Ishikawa (cell line): ENCODE measurements around the gene RRP15.

Experiments
- CEBPB ChIP-seq: IDR thresholded peaks from 2 replicates; pipeline ENCODE4 v1.6.1; 2012
- EGR1 ChIP-seq: IDR thresholded peaks from 2 replicates; pipeline ENCODE4 v1.6.1; 2012
- EP300 ChIP-seq: IDR thresholded peaks from 2 replicates; pipeline ENCODE4 v1.6.1; 2012; ENCODE audit warnings: borderline replicate concordance
- FOXM1 ChIP-seq: IDR thresholded peaks from 2 replicates; pipeline ENCODE4 v1.6.1; 2012; ENCODE audit warnings: low read depth, borderline replicate concordance
- NFIC ChIP-seq: IDR thresholded peaks from 2 replicates; pipeline ENCODE4 v1.6.1; 2012
- RAD21 ChIP-seq: IDR thresholded peaks from 2 replicates; pipeline ENCODE4 v1.6.1; 2012; ENCODE audit warnings: low read depth
- REST ChIP-seq: IDR thresholded peaks from 2 replicates; pipeline ENCODE4 v1.6.1; 2012; ENCODE audit warnings: low read depth, mild to moderate bottlenecking
- TAF1 ChIP-seq: IDR thresholded peaks from 2 replicates; pipeline ENCODE4 v1.6.1; 2012; ENCODE audit warnings: low read depth, mild to moderate bottlenecking
- TCF12 ChIP-seq: IDR thresholded peaks from 2 replicates; pipeline ENCODE4 v1.6.1; 2012; ENCODE audit warnings: low read depth
- TEAD4 ChIP-seq: IDR thresholded peaks from 2 replicates; pipeline ENCODE4 v1.6.1; 2012
- YY1 ChIP-seq: IDR thresholded peaks from 2 replicates; pipeline ENCODE4 v1.6.1; 2012; ENCODE audit warnings: low read depth
- ZBTB7A ChIP-seq: IDR thresholded peaks from 2 replicates; pipeline ENCODE4 v1.6.1; 2012; ENCODE audit warnings: low read depth
- TF ChIP-seq, protein P1 (sequence below): IDR thresholded peaks from 2 replicates; pipeline ENCODE4 v1.6.1; 2012
- TF ChIP-seq, protein P2 (sequence below): IDR thresholded peaks from 2 replicates; pipeline ENCODE4 v1.6.1; 2012

DNA sequence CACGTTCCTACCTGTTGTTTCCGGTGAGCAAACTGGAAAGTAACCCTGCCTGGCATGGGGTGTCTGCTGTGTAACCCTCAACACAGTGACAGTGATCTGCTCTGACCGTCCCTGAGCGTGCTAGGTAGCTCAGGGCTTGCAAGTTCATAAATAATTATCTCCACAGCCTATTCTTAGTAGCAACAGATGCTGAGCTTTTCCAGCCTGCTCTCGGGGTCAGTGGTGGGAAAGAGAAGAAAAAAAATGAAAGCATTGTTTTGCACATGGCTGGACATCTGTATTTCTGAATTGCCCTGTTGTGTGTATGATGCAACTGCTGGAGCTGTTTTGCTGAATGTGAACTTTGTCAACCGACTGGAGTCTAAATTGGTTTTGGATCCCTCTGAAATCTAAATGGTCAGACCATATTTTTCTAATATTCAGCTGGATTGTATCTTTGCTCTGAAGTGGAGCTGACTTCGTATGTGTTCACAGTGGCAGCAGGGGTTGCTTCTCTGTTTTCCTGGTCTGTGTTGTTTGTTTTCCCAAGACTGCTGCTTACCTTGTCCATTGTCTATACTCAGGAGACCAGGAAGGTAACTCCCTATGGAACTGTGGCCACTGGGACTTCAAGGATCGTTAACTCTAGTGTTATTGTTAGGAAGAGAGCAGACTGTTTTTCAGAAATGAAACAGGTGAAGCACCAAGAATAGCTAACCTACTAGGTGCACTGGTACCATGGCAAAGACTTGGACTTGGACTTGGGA, 87.0 kb downstream of the RRP15 start:
- TF ChIP-seq REST (no peak), TCF12 (peak; percentile 35; the same call in 1 of the 2 replicates), EP300 (peak; percentile 62; the same call in 1 of the 2 replicates), RAD21 (no peak; the same call in 1 of the 2 replicates), EGR1 (no peak), YY1 (no peak), CEBPB (peak; percentile 84), ZBTB7A (no peak), FOXM1 (no peak), TAF1 (no peak), NFIC (no peak), TEAD4 (no peak)
- TF ChIP-seq, protein P1, sequence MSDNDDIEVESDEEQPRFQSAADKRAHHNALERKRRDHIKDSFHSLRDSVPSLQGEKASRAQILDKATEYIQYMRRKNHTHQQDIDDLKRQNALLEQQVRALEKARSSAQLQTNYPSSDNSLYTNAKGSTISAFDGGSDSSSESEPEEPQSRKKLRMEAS: peak; percentile 41; the same call in 1 of the 2 replicates
- TF ChIP-seq, protein P2, sequence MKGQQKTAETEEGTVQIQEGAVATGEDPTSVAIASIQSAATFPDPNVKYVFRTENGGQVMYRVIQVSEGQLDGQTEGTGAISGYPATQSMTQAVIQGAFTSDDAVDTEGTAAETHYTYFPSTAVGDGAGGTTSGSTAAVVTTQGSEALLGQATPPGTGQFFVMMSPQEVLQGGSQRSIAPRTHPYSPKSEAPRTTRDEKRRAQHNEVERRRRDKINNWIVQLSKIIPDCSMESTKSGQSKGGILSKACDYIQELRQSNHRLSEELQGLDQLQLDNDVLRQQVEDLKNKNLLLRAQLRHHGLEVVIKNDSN: no peak
